NCI-H1436 (cell line): ENCODE results near the gene TRAF3IP3.

Source experiments
- DNase-seq: peaks from one replicate; lab custom pipeline; 2025; lab: John Stamatoyannopoulos, UW

TRAF3IP3 gene

DNA sequence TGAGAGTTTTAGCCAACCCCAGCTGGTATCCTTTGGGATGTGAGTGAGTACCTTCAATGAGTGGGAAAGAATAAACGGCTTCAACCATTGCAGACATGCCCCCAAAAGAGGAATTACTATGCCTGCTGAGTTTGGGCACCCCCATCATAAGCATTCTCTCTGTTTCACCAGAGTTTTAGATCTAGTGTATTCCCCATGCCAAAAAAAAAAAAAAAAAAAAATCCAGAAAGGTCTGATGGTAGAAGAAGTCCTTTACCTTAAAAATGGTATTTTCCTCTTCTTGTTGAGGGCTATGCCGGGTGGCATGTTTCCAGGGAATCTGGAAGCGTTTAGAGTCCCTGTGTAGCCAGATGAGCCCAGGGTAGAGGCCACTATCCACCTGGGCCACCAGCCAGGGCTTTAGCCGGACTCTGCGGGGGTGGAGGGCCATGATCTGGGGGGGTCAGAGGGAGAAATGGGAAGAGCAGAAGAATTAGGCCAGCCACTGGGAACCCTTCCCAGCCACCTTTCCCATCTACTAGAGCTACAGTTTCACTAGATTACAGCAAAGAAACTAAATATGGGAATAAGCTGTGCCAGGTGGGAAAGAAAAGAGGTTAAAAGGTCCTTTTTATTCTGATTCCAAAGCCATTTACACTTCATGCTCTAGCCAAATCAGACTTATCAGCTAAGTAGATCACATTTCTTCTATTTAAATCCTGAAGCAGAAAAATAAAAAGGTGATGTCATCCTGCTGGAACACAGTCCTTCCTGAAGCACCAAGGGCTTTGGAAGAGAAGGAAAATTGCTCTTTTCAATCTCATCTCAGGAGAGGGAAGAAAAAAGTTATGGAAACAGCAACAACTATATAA lies 45.4 kb downstream of the TRAF3IP3 start:
- DNase-seq: no peak

DNA sequence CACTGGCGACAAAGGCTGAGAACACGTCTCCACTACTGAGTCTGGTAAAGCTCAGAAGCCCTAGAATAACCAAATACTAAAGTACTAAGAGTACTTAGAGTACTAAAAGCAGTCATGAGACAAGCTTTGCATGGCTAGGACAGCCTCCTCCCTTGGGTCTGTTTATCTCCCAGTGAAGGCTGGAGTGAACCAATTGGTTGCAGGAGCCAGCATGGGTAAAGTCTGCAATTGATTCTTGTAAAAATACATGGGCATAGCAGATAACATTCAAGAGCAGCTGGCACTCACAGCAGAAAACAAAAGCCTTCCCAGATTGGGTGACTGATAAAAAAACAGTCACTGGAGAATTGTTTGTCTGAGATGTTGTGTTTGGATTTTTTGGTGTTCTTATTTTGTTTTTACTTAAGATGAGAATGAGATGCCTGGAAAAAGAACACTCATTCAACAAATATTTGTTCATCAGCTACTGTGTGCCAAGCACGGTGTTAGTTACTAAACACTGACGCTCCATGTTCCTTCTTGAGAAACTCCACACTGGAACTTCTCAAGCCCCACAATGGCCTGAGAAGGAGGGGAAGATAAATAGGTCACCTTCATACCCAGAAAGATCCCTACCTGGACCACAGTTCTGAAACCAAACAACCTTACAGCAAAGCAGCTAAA lies 46.4 kb downstream of the TRAF3IP3 start:
- no peak for DNase-seq

DNA sequence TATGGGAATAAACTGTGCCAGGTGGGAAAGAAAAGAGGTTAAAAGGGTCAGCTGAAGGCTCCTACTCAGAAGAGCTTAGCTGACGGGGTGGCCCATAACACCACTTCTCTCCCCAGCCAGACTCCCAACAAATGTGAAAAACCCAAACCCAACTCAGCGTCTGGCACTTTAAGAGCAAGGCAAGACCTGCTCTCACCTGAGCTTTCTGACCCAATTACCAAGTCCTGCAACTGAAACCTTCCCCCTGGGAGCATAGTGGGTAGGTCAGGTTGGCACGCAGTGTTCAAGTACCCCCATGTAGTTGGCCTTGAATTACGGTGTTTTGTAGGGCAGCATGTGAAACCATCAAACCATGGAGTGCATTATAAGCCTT lies 46.9 kb downstream of the TRAF3IP3 start:
- DNase-seq: no peak

DNA sequence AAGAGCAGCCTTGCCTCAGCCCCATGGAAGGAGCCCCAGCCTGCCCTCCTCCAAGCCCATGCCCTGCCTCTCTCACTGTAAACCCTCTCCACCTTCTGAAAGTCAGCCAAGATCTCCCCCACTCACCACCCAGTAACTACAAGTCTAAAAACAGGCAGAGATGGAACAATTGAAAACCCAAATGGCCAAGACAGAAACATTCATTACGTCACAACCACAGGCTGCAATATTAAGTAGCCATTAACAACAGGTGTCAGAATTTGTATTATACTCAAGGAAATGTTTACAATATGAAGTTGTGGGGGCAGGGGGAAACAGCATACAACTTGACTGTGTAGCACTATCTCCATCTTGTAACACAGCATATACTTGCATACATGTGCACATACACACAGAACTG lies 47.7 kb downstream of the TRAF3IP3 start:
- no peak for DNase-seq

DNA sequence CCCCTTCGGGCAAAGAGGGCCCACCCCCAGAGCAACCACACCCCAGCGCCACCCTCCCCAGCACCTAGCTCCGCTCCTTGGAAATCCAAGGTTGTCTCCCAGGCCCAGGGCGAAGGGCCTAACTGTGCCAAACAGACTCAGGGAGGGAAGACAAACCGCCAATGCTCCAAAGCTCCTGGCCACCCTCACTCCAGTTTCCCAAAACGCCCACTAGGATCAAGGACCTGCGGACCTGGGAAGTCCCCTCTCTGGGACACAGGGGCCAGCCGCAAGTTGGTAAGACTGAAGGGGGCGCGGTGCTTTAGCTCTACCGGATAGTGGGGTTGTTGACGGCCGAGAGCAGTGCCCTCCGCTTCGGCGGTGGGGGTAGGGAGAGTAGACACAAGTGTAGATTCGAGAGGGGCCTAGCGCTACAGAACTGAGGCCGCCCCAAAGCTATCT lies 49.5 kb downstream of the TRAF3IP3 start:
- no peak for DNase-seq

DNA sequence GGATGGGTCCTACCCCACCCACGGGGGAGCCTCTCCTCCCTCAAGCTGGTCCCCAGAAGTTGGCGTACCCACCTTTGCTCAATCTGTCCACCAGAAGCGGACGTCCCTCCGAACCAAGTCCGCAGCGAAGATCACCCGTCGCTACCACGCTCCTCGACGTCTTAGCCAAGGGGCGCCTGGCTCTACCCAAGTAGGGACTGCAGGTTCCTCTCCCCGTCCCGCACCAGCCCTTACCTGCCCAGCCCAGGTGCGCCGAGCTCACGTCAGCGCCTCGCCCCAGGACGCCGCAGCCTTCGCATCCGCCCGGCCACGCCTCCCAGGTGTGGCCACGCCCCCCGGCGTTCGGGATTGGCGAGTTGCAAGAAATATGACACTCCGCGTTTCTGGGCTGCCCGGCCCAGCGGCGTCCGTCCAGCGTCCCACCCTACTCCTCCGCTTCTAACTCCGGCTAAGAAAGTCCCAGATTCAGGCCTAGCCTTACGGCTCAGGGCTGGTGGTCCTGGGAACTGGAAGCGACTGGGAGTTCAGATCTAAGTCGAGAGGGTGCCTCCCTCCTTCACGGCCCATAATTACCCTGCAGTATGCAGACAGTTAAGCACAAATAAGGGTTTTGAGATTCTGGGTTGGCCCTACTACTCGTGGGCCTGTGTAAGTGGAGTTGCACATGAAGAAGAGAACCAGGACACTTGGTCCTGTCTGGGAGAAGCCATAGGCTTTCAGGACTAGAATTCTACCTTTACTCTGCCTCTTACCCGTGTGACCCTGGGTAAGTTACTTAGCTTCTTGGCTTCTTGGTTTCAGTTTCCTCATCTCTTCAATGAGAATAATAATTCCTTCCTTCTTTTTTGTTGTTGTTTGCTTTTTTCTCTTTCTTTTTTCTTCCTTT lies 50.3 kb downstream of the TRAF3IP3 start, which contains the start of gene IRF6:
Gene IRF6 (minus strand): TSS at position 268 of the 886 bp plus-strand sequence. CDS start 4,729 bp downstream, outside the sequence.
- DNase-seq: peak; percentile 92

DNA sequence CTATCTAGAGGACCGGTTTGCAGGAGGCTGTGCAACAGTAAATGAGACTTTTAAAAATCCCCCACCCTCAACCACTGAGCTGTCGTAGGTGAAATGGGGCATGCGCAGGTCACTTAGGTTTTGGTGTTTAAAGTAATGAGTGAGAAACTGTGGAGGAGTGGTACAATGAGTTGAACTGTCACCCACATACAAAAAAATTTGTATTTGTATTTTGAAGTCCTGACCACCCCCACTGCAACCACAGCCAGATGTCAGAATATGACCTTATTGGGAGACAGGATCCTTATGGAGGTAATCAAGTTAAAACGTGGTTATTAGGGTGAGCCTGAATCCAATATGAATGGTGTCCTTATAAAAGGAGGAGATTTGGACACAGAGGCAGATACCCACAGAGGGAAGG lies 51.7 kb downstream of the TRAF3IP3 start:
- no peak for DNase-seq

DNA sequence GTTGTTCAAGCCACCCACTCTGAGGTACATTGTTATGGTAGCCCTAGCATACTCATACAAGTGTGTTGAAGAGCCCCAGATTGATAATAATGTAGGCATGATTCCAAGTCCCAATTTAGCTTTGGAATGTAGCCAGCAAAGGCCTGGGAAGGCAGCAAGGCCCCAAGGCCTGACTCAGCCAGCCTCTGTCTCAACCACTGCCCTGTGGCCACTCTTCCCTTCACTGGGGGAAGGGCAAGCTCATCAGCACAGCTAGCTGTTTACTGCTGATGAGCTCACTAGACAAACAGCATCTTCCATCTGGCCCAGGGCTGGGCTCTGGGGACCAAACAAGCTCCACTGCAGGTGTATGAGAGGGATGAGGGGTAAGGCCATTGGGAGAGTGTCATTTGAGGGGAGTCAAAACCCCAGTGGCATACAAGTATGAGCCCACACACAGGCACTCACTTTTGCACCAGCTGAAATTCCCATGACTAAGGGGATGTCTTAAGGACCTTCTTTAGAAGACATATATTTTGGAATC lies 52.3 kb downstream of the TRAF3IP3 start:
- DNase-seq: peak; percentile 29

DNA sequence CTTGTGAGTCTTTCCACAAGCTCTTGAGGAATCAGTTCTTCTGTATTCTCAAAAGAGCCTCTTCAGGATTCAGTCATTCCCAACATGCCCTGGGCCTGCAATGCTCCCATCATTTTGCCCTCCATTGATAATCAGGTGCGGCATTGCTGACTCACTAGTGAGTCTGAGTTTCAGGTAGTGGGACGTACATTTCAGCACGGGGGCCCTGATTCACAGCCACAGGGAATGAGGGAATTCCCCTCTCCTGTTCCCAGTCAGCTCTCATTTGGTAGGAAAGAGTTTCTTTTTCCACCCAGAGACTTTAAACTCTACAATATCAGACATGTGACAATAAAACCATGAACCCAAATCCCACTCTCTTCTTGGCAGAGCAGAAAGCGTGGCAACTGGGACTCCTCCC lies 53.8 kb downstream of the TRAF3IP3 start:
- DNase-seq: no peak

DNA sequence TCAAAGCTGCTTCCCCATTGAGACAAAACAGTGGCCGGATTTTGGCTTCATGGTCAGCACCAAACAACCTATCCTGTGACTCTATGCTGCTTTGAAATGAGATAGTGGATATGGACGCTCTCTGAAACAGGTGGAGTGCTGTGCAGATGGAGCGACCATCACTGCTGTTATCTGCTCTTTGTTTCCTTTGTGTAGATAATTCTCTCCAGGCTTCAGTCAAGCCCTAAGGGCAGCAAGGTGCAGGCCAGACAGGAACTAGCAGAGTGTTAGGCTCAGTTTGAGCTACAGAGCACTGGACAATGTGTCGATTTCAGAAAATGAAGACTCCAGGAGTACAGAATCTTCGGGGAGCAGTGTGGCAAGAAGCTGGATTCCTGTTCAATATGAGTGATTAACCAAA lies 54.9 kb downstream of the TRAF3IP3 start:
- DNase-seq: no peak

DNA sequence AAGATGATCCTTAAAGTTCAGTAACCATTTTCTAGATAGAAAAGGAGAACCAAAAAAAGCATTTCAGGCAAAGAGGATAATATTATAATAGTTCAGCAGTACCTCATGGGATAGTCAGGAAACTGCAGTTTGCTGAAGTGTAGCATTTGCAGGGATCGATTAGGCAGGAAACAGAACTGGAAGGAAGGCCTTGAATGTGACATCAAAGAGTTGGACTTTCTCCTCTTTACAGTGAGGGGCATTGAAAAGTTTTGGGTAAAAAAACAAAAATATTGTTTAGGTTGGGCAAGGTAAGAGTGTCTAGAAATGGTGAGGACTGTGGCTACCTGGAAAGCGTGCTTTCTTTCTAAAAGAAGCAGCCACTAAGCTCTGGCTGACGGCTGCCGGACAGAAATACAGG lies 58.0 kb downstream of the TRAF3IP3 start:
- no peak for DNase-seq

DNA sequence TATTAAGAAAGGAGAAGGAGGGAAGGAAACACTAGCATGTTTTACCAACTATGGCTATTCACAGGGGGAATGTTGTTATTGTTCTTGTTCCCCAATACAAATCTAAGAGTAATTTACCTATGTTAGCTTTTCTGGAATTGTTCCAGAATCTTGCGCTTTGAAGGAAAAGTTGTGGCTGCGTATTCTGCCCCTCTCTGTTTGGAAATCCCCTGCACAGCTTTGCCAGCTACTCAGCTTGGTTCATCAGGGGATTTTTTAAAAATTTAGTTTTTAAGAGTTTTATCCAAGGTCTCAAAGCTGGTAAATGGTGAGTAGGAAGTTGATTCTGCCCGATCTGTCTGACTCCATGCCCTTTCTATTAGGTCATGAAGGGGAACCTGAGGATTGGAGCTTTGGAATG lies 59.6 kb downstream of the TRAF3IP3 start:
- DNase-seq: no peak

DNA sequence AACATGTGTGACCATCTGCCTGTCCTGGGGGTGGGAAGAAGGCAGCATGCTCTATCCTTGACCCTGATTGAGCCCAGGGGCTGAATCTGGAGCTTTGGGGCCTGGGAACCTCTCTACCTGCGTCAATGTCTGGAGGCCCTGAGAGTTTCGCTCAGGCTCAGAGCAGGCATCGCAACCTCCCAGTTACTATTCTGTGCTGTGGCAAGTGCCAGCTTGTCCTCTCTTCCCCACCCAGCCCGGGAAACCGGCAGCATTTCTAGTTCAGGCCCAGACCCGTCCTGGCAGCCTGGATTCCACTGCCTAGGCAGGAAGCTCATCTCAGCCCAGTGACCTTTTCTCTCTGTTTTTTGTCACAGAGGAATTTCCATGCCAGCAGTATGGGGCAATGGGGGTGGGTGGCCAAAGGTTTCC lies 60.1 kb downstream of the TRAF3IP3 start:
- no peak for DNase-seq

DNA sequence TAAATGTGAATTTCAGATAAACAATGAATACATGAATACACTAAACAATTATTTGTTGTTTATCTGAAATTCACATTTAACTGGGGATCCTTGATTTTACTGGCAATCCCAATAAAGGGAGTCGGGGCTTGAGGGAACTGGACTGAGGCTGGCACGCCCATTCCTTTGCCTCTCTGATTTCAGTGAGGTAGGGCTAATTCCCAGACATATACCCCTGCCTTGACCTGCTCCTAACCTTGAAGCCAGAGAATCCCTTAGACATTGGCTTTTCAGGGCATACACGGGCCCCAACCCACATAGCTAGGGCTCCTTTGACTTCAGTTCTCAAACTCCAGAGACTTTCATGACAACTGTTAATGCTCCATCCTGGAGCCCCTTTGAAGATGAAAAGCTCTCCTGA lies 61.1 kb downstream of the TRAF3IP3 start:
- no peak for DNase-seq

DNA sequence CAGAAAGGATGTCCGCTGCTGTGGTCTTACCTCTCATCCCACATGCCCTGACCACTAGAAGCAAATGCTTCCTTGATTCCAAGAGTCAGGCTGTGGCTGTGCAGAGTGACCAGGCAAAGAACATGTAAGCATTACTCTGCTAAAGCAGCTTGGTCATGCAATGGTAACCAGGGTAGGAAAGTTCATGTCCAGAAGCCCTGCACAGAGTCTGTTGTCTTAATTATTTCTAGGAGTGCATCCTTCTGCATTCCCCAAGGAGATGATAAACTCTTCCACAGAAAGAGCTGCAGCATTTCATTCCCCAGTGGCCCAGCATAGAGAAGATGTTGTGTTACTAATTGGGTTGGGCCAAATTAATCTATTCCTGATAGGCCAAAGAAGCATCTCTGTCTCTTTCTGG lies 61.8 kb downstream of the TRAF3IP3 start:
- no peak for DNase-seq

DNA sequence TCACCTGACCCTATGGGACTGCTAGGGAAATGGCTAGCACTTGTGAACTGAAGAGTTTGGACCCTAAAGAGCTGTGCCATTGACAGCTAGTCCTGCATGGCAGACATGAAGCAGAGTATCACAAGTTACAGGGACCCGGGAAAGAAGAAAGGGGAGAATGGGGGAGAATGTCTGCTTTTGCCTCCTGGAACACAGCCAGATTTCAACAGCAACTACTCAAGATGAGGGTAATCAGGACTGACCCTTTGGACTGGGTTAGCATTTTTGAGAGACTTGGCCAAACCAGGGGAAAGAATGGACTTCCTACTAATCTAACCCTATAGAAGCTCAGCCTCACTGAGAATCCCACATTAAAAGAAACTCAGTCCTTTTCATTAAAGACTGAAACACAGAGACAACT lies 63.2 kb downstream of the TRAF3IP3 start:
- DNase-seq: no peak

DNA sequence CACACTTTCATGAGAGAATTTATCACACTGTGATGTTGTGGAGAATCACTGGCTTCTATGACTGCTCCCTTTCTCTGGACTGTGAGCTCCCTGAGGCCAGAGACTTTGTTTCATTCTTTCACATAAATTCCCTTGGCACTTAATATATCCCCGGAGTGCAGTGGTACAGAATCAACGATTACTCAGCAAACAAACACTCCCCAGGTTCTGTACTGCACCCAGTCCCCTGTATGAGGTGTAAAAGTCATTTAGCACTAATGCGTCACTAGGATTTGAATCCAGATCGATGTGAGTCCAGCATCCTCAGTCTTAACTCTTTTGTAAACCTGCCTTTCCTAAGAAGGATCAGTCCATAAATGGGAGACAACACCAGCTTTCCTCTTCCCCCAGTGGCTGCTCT lies 65.1 kb downstream of the TRAF3IP3 start:
- no peak for DNase-seq

DNA sequence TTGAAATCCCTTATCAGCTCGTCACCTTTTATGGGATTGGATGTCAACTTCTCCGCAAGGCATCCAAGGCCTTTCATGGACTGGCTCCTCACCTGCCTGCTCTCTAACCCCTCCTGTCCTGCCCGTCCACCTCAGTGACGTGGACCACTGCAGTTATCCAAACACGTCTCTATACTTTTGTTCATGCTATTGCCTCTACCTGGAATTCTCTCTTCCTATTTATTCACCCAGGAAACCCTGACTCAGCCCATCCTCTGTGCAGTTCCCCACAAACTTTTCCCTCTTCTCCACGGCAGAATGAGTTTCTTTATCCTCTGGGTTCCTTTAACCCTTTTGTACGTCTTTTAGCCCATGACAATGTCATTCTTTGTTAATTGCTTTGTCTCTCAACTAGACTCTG lies 66.9 kb downstream of the TRAF3IP3 start:
- no peak for DNase-seq

DNA sequence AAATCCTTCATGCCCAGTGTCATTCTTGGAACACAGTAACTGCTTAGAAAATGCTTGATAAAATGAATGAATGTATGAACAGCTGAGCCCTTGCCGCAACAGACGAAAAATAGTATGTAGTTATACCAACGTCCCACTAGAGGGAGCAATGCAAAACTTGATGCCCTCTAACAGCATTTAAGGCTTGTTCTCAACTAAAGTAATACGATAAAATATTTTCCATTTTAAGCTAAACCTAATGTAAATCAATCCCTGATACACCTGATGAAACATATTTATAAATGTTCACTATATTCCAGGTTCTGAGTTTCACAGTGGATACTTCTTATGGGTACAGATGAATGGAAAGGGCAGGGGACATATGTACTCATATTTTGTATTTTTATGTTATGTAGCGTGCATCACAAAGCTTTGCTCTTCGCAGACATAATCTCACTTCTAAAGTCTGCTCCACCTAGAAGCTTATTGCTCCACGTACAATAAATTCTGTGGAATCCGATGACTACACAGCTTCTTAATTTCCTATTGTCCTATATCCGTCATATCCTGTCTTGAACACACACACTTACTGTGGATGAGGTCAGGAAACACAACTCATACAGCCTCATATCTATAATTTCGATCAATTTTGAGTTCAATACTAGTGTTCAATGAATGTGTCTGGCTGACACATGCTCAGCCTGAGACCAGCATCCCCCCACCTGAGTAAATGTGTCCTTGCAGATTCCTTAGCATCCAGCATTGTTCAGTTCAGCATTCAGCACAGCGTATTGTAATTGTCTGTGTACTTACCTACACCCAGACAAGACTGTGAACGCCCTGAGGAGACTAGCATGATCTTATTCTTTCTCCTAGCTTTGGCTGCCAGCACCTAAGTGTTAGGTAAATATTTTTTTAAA lies 67.5 kb downstream of the TRAF3IP3 start:
- peak; percentile 65 for DNase-seq

DNA sequence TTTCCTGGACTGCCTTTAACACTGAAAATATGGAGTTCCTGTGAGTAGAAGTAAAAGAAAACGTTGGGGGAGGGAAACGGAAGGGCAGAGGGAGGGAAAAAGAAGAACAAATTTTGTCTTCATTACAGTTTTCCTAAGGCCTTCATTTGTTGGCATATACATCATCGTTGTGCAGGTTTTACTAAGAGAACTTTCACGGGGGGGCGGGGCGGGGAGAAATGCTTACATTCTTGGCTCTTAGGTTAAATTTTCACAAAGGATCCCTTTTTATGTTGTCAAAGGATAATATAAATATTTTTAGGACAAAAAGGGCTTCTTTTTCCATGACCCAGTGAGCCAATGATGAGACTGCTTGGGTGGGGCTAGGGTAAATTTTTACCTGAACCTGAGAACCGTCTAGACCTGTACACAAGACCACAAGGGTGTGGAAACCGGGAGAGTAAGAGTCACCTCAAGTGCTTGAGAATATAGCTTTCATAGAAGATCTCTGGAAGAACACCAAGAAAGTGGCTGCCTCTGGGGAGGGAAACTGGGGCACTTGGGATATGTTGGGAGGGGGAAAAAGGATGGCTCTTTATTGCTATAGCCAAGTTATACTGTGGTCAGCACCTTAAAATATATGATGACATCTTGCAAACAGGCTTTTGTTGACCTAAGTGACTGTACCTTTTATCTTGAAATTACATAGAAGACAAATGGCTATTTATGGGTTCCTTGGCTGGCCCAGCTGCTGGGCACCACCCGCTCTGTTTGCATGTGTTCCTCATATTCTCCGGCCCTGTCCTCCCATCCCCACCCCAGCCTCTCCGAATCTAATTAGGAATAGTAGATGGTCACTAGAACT lies 70.0 kb downstream of the TRAF3IP3 start:
- no peak for DNase-seq
